Measurements from ENCODE around the gene MED28.

MED28 gene

GRCh38 chr4:17597517-17597916 is 16.9 kb upstream of the MED28 start:
- no peak for TF ChIP-seq EZH2 (IDR thresholded peaks at IDR 0.05)
- no peak for TF ChIP-seq FOXP2 (optimal IDR thresholded peaks at IDR 0.05; ENCODE audit: control extremely low read depth, extremely low read length, insufficient read depth)
- Histone ChIP-seq H3K9ac (ENCODE audit: insufficient read length) (no peak overlapping the region), H3K4me3 (no peak overlapping the region), H3K36me3 (ENCODE audit: insufficient read depth, low read length) (no peaks in the 10 kb centered on the region; the same call in 1 of the 2 replicates), H3K9me3 (ENCODE audit: low read depth, low read length) (no peaks in the 10 kb centered on the region), H3K27ac (no peak overlapping the region)
- no peak for DNase-seq (ENCODE audit: low read depth, low spot score)

DNA sequence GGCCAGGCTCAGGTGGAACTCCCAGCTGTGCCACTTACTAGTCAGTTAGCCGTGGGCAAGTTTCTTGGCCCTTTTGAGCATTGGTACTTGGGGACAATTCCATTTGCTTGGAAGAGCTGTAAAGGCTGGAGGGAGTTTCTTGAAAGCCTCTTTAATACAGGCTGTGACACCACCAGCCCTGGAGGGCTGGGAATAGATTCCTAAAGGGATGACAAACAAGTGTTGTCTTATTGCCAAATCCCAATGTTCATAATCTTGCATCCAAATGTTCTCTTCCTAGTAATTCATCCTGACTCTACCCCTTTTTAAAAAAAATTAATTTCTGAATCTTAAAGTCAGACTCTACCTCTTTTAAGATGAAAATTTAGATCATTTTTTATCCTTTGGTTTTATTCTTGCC is 14.6 kb upstream of the MED28 start:
- no peak for DNase-seq (ENCODE audit: low read depth, low spot score)
- H3K4me3 ChIP-seq, result no peak overlapping the region
- TF ChIP-seq EZH2 (IDR thresholded peaks at IDR 0.05) (no peak), FOXP2 (optimal IDR thresholded peaks at IDR 0.05; ENCODE audit: control extremely low read depth, extremely low read length, insufficient read depth) (no peak), POLR2AphosphoS5 (IDR thresholded peaks at IDR 0.05; ENCODE audit: borderline replicate concordance, low read depth, low read length) (no peak)
- H3K9ac ChIP-seq (ENCODE audit: insufficient read length), result no peak overlapping the region
- no peak overlapping the region for H3K27ac ChIP-seq
- no peaks in the 10 kb centered on the region; the same call in 1 of the 2 replicates for H3K36me3 ChIP-seq (ENCODE audit: insufficient read depth, low read length)
- no peaks in the 10 kb centered on the region for H3K9me3 ChIP-seq (ENCODE audit: low read depth, low read length)

DNA sequence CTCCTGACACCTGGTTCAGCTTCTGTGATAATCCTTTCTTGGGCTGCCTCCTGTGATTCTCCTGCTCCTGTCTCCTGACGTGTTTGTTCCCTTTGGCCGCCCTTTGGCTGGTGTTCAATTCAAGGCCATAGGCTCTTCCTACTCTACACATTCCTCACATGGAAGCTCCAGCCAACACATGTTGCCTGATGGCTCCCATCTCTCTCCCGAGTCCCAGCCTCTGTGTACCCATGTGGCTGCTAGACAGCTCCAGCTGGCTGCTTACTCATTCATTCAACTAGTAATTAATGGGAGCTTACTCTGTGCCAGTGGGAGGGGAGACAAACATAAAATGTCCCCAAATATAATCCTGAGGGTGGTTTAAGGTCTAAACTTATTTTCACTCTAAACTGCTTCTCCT is 9.2 kb upstream of the MED28 start:
- Histone ChIP-seq H3K27ac (no peak overlapping the region), H3K4me3 (no peak overlapping the region), H3K9ac (ENCODE audit: insufficient read length) (no peak overlapping the region), H3K9me3 (ENCODE audit: low read depth, low read length) (no peaks in the 10 kb centered on the region), H3K36me3 (ENCODE audit: insufficient read depth, low read length) (no peaks in the 10 kb centered on the region; the same call in 1 of the 2 replicates)
- no peak for DNase-seq (ENCODE audit: low read depth, low spot score)
- TF ChIP-seq FOXP2 (optimal IDR thresholded peaks at IDR 0.05; ENCODE audit: control extremely low read depth, extremely low read length, insufficient read depth), result no peak
- no peak for TF ChIP-seq EZH2 (IDR thresholded peaks at IDR 0.05)
- no peak for TF ChIP-seq POLR2AphosphoS5 (IDR thresholded peaks at IDR 0.05; ENCODE audit: borderline replicate concordance, low read depth, low read length)

GRCh38 chr4:17613761-17614415 is 553 bp upstream of the MED28 start:
- H3K9ac ChIP-seq (ENCODE audit: insufficient read length), result peak overlapping the region; percentile 98
- H3K36me3 ChIP-seq (ENCODE audit: insufficient read depth, low read length), result peaks cover 6% of the 10 kb centered on the region; the same call in 1 of the 2 replicates
- H3K4me3 ChIP-seq, result peak overlapping the region; percentile 92
- TF ChIP-seq EZH2 (IDR thresholded peaks at IDR 0.05) (no peak), FOXP2 (optimal IDR thresholded peaks at IDR 0.05; ENCODE audit: control extremely low read depth, extremely low read length, insufficient read depth) (no peak), POLR2AphosphoS5 (IDR thresholded peaks at IDR 0.05; ENCODE audit: borderline replicate concordance, low read depth, low read length) (no peak)
- no peak for DNase-seq (ENCODE audit: low read depth, low spot score)
- no peaks in the 10 kb centered on the region for H3K9me3 ChIP-seq (ENCODE audit: low read depth, low read length)
- H3K27ac ChIP-seq, result peak overlapping the region; percentile 36; the same call in 1 of the 2 replicates

- Histone ChIP-seq H3K9ac (ENCODE audit: insufficient read length) (no peak overlapping the region), H3K36me3 (ENCODE audit: insufficient read depth, low read length) (peaks cover 25% of the 10 kb centered on the region; the same call in 1 of the 2 replicates), H3K9me3 (ENCODE audit: low read depth, low read length) (no peaks in the 10 kb centered on the region), H3K27ac (no peak overlapping the region), H3K4me3 (no peak overlapping the region)
- TF ChIP-seq EZH2 (IDR thresholded peaks at IDR 0.05) (no peak), POLR2AphosphoS5 (IDR thresholded peaks at IDR 0.05; ENCODE audit: borderline replicate concordance, low read depth, low read length) (no peak), FOXP2 (optimal IDR thresholded peaks at IDR 0.05; ENCODE audit: control extremely low read depth, extremely low read length, insufficient read depth) (no peak)
- DNase-seq (ENCODE audit: low read depth, low spot score), result no peak
Observed at GRCh38 chr4:17616283-17616682, 1.8 kb downstream of the MED28 start.

DNA sequence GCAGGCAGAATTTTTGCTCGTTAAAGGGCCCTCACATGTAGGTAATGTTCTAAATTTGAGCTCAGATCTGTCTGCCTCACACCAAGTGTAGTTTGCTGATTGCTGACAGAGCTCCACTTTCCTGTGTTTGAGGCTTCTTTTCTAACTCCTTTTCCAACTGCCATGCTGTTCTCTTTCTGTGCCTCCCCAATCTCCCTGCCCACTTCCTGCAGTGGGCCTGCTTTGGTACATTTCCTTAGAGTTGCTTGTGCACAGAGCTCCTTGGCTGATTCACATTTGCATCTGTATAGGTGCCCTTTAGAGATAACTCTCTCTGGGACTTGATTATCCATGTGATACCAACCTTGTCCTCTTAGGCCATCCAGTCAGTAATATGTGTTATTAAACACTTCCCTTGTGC is 4.5 kb downstream of the MED28 start:
- Histone ChIP-seq H3K36me3 (ENCODE audit: insufficient read depth, low read length) (peaks cover 49% of the 10 kb centered on the region), H3K27ac (no peak overlapping the region), H3K4me3 (no peak overlapping the region), H3K9me3 (ENCODE audit: low read depth, low read length) (no peaks in the 10 kb centered on the region), H3K9ac (ENCODE audit: insufficient read length) (no peak overlapping the region)
- TF ChIP-seq EZH2 (IDR thresholded peaks at IDR 0.05) (no peak), FOXP2 (optimal IDR thresholded peaks at IDR 0.05; ENCODE audit: control extremely low read depth, extremely low read length, insufficient read depth) (no peak), POLR2AphosphoS5 (IDR thresholded peaks at IDR 0.05; ENCODE audit: borderline replicate concordance, low read depth, low read length) (no peak)
- no peak for DNase-seq (ENCODE audit: low read depth, low spot score)

DNA sequence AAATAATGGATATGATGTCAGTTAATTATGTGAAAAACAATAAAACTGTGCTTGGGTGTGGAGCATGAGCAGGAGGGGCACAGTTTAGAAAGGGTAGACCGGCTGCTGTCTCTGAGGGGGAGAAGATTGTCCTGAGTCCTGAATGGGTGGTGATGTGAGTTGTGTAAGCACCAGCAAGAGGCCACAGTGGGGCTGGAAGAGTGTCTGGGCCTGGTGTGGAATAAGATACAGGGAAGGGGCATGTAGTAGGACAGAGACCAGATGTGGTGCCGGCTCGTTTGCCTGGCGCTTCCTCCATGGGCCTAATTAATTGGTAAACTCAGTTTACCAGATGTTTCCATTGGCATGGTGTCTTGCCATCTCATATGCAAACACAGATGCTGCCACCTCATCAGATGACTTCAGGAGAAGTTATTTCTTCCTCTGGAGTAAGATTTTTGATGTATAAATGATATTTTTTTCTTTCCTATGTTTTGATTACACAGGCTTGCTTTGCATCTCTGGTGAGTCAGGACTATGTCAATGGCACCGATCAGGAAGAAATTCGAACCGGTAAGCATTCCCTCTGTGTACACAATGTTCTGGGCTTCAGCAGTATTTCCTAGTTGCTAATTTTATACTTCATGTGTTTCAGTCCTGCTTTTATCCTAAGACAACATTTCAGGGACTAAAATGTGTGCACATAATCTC is 5.1 kb downstream of the MED28 start:
- H3K9me3 ChIP-seq (ENCODE audit: low read depth, low read length), result no peaks in the 10 kb centered on the region
- H3K36me3 ChIP-seq (ENCODE audit: insufficient read depth, low read length), result peaks cover 55% of the 10 kb centered on the region
- H3K4me3 ChIP-seq, result no peak overlapping the region
- no peak overlapping the region for H3K27ac ChIP-seq
- DNase-seq (ENCODE audit: low read depth, low spot score), result no peak
- no peak for TF ChIP-seq POLR2AphosphoS5 (IDR thresholded peaks at IDR 0.05; ENCODE audit: borderline replicate concordance, low read depth, low read length)
- no peak for TF ChIP-seq FOXP2 (optimal IDR thresholded peaks at IDR 0.05; ENCODE audit: control extremely low read depth, extremely low read length, insufficient read depth)
- TF ChIP-seq EZH2 (IDR thresholded peaks at IDR 0.05), result no peak
- no peak overlapping the region for H3K9ac ChIP-seq (ENCODE audit: insufficient read length)

- Histone ChIP-seq H3K36me3 (ENCODE audit: insufficient read depth, low read length) (peaks cover 75% of the 10 kb centered on the region), H3K27ac (no peak overlapping the region), H3K9me3 (ENCODE audit: low read depth, low read length) (no peaks in the 10 kb centered on the region), H3K9ac (ENCODE audit: insufficient read length) (no peak overlapping the region), H3K4me3 (no peak overlapping the region)
- no peak for DNase-seq (ENCODE audit: low read depth, low spot score)
- no peak for TF ChIP-seq FOXP2 (optimal IDR thresholded peaks at IDR 0.05; ENCODE audit: control extremely low read depth, extremely low read length, insufficient read depth)
Observed at GRCh38 chr4:17623451-17624001, 9.1 kb downstream of the MED28 start.

Measured in SK-N-MC (cell line).